CD8-positive, alpha-beta memory T cell (primary cell): ENCODE measurements around the gene SH3RF1. TPM values are rescaled to one million over a fixed set of nuclear protein-coding genes. Genes with fewer than 3 reads are reported as not detected.
"Not testable (repeated sequence)": the region's sequence is repeated elsewhere in the genome, so short reads cannot be mapped to it uniquely, and the experiment has no call there.

Source experiments
- CTCF ChIA-PET: fragments of 350-600 bp; sonication (Branson Sonifier 250); formaldehyde crosslinking; loops from one replicate; lab custom pipeline; 2021; ENCODE audit warnings: antibody characterized with exemption; lab: Charles Lee
- POLR2A ChIA-PET: fragments of 350-600 bp; sonication (Branson Sonifier 250); formaldehyde crosslinking; loops from one replicate; lab custom pipeline; 2021; ENCODE audit warnings: antibody characterized with exemption; lab: Charles Lee
- DNase-seq, 5 donors: peaks; one replicate each; pipeline versions ENCODE4 v3.0.0 to v3.0.0-alpha.2; 2020 to 2022; ENCODE audit warnings: mixed read lengths in 1 of 5
- H3K27ac ChIP-seq: one replicate; pipeline ENCODE4 v1.7.0; 2013; ENCODE audit warnings: low read depth, mild to moderate bottlenecking, low read length, moderate library complexity
- H3K27me3 ChIP-seq: 2 replicates; pipeline ENCODE4 v1.7.0; 2013; ENCODE audit warnings: low read length, mild to moderate bottlenecking; ENCODE audit not compliant: insufficient read depth, poor library complexity, severe bottlenecking
- H3K36me3 ChIP-seq: 2 replicates; pipeline ENCODE4 v1.7.0; 2013; ENCODE audit warnings: mild to moderate bottlenecking, low read length, moderate library complexity; ENCODE audit not compliant: insufficient read depth
- H3K4me1 ChIP-seq: 2 replicates; pipeline ENCODE4 v1.7.0; 2013; ENCODE audit warnings: mild to moderate bottlenecking, low read length, moderate library complexity; ENCODE audit not compliant: insufficient read depth
- H3K4me3 ChIP-seq: 2 replicates; pipeline ENCODE4 v1.7.0; 2013; ENCODE audit warnings: mild to moderate bottlenecking, low read length
- H3K9me3 ChIP-seq: 2 replicates; pipeline ENCODE4 v1.7.0; 2013; ENCODE audit warnings: mild to moderate bottlenecking, low read length
- H3K27ac Mint-ChIP-seq, 8 donors: one replicate each; pipeline ENCODE4 v1.8.0; 2020 to 2021; ENCODE audit warnings: mixed read lengths in 8 of 8, mild to moderate bottlenecking in 6 of 8, inconsistent platforms in 3 of 8, moderate library complexity in 3 of 8
- H3K27me3 Mint-ChIP-seq, 2 donors: one replicate each; pipeline ENCODE4 v1.8.0; 2020 to 2021; ENCODE audit warnings: mixed read lengths in 2 of 2, mild to moderate bottlenecking in 1 of 2, moderate library complexity in 1 of 2
- H3K36me3 Mint-ChIP-seq, 3 donors: one replicate each; pipeline ENCODE4 v1.8.0; 2020 to 2021; ENCODE audit warnings: mixed read lengths in 3 of 3, inconsistent platforms in 1 of 3, mild to moderate bottlenecking in 1 of 3
- H3K4me1 Mint-ChIP-seq, 3 donors: one replicate each; pipeline ENCODE4 v1.8.0; 2020 to 2021; ENCODE audit warnings: mixed read lengths in 3 of 3, inconsistent platforms in 1 of 3, mild to moderate bottlenecking in 1 of 3
- H3K4me3 Mint-ChIP-seq, 7 donors: one replicate each; pipeline ENCODE4 v1.8.0; 2020 to 2021; ENCODE audit warnings: mixed read lengths in 7 of 7, mild to moderate bottlenecking in 6 of 7, moderate library complexity in 4 of 7, inconsistent platforms in 2 of 7
- H3K9me3 Mint-ChIP-seq, 5 donors: one replicate each; pipeline ENCODE4 v1.8.0; 2020 to 2022; ENCODE audit warnings: mixed read lengths in 5 of 5, mild to moderate bottlenecking in 3 of 5, moderate library complexity in 2 of 5, inconsistent platforms in 1 of 5
- polyA plus RNA-seq: library from polyadenylated mRNA; unstranded; fragments of 300-500 nt; fragmentation: Illumina TruSeq; gene quantifications from one replicate; pipeline ENCODE4 v1.2.3, GENCODE V29; 2021
- total RNA-seq, 2 experiments: library from RNA; stranded (reverse); gene quantifications; one replicate each; pipeline ENCODE4 v1.2.3, GENCODE V29; 2021

Gene SH3RF1
- total and polyA plus RNA-seq, 3 experiments from 2014 or later, result 1.1 to 1.4 TPM; not detected in 1

- no peak overlapping the region for H3K27ac Mint-ChIP-seq
- H3K4me1 Mint-ChIP-seq, result no peaks in the 10 kb centered on the region
- H3K9me3 ChIP-seq, result no peaks in the 10 kb centered on the region
- ChIA-PET POLR2A (no interaction called here), CTCF (no interaction called here)
- H3K4me3 ChIP-seq, result no peak overlapping the region
- no peaks in the 10 kb centered on the region for H3K9me3 Mint-ChIP-seq
- H3K27ac ChIP-seq, result no peak overlapping the region
- no peaks in the 10 kb centered on the region for H3K4me1 ChIP-seq
- DNase-seq, result no peak
- no peaks in the 10 kb centered on the region for H3K36me3 ChIP-seq
- H3K4me3 Mint-ChIP-seq, result no peak overlapping the region
- peaks cover 4 to 13% of the 10 kb centered on the region in 2 donors for H3K27me3 Mint-ChIP-seq
- H3K27me3 ChIP-seq, result no peaks in the 10 kb centered on the region
- no peaks in the 10 kb centered on the region for H3K36me3 Mint-ChIP-seq
Measured at GRCh38 chr4:169202878-169203277, 67.9 kb downstream of the SH3RF1 start.

- H3K9me3 Mint-ChIP-seq, result no peaks in the 10 kb centered on the region
- no peaks in the 10 kb centered on the region for H3K9me3 ChIP-seq
- H3K27ac ChIP-seq, result no peak overlapping the region
- ChIA-PET POLR2A (no interaction called here), CTCF (no interaction called here)
- no peaks in the 10 kb centered on the region for H3K4me1 Mint-ChIP-seq
- H3K27me3 ChIP-seq, result no peaks in the 10 kb centered on the region
- no peak overlapping the region for H3K4me3 Mint-ChIP-seq
- H3K27ac Mint-ChIP-seq, result no peak overlapping the region
- H3K36me3 ChIP-seq, result no peaks in the 10 kb centered on the region
- no peaks in the 10 kb centered on the region for H3K4me1 ChIP-seq
- H3K27me3 Mint-ChIP-seq, result peaks cover 4 to 14% of the 10 kb centered on the region in 2 donors
- DNase-seq, result no peak
- H3K36me3 Mint-ChIP-seq, result no peaks in the 10 kb centered on the region
- H3K4me3 ChIP-seq, result no peak overlapping the region
Measured at GRCh38 chr4:169202145-169202699, 68.5 kb downstream of the SH3RF1 start.

- Mint-ChIP-seq H3K36me3 (no peaks in the 10 kb centered on the region), H3K27me3 (peaks cover 5 to 15% of the 10 kb centered on the region in 2 donors), H3K27ac (no peak overlapping the region), H3K9me3 (peaks cover 0 to 1% (median 0%) of the 10 kb centered on the region in 5 donors), H3K4me1 (no peaks in the 10 kb centered on the region), H3K4me3 (no peak overlapping the region)
- Histone ChIP-seq H3K36me3 (no peaks in the 10 kb centered on the region), H3K4me1 (no peaks in the 10 kb centered on the region), H3K4me3 (no peak overlapping the region), H3K27ac (no peak overlapping the region), H3K27me3 (no peaks in the 10 kb centered on the region), H3K9me3 (no peaks in the 10 kb centered on the region)
- ChIA-PET POLR2A (no interaction called here), CTCF (no interaction called here)
- no peak for DNase-seq
Measured at GRCh38 chr4:169201222-169202144, 69.3 kb downstream of the SH3RF1 start.

GRCh38 chr4:169200361-169201030, 70.3 kb downstream of the SH3RF1 start:
- H3K4me3 Mint-ChIP-seq, result no peak overlapping the region
- no peak for DNase-seq
- ChIA-PET CTCF (no interaction called here), POLR2A (no interaction called here)
- no peak overlapping the region for H3K4me3 ChIP-seq
- H3K9me3 Mint-ChIP-seq, result peaks cover 0 to 6% (median 3%) of the 10 kb centered on the region in 5 donors
- H3K36me3 ChIP-seq, result no peaks in the 10 kb centered on the region
- no peak overlapping the region for H3K27ac ChIP-seq
- no peaks in the 10 kb centered on the region for H3K9me3 ChIP-seq
- H3K36me3 Mint-ChIP-seq, result no peaks in the 10 kb centered on the region
- H3K27me3 Mint-ChIP-seq, result peaks cover 9 to 18% of the 10 kb centered on the region in 2 donors
- H3K27ac Mint-ChIP-seq, result no peak overlapping the region
- no peaks in the 10 kb centered on the region for H3K4me1 Mint-ChIP-seq
- H3K4me1 ChIP-seq, result no peaks in the 10 kb centered on the region
- no peaks in the 10 kb centered on the region for H3K27me3 ChIP-seq

DNA sequence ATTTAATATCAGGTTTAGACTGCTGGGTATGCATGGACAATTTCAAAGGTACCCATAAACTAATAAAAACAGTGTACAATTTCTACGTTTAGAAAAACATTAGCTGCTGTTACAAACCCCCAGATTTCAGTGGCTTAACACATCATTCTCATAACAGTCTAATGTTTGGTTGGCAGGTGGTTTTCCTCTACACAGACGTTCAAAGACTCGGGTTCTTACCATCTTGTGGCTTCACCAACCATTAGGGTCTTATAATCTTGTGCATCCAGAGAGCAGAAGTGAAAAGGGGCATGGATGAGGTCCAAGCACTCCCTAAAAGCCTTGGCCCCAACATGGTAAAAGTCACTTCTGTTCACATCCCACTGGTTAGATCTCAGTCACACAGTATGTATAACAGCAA, 71.6 kb downstream of the SH3RF1 start:
- H3K36me3 Mint-ChIP-seq, result no peaks in the 10 kb centered on the region
- Histone ChIP-seq H3K4me3 (no peak overlapping the region), H3K4me1 (no peaks in the 10 kb centered on the region), H3K27me3 (no peaks in the 10 kb centered on the region), H3K27ac (no peak overlapping the region), H3K9me3 (no peaks in the 10 kb centered on the region), H3K36me3 (no peaks in the 10 kb centered on the region)
- CTCF ChIA-PET, result no interaction called here
- POLR2A ChIA-PET, result no interaction called here
- H3K4me3 Mint-ChIP-seq, result no peak overlapping the region
- DNase-seq, result no peak
- no peak overlapping the region for H3K27ac Mint-ChIP-seq
- peaks cover 5 to 12% (median 10%) of the 10 kb centered on the region in 5 donors for H3K9me3 Mint-ChIP-seq
- peaks cover 9 to 18% of the 10 kb centered on the region in 2 donors for H3K27me3 Mint-ChIP-seq
- no peaks in the 10 kb centered on the region for H3K4me1 Mint-ChIP-seq

- Mint-ChIP-seq H3K4me3 (no peak overlapping the region), H3K36me3 (no peaks in the 10 kb centered on the region), H3K4me1 (no peaks in the 10 kb centered on the region), H3K9me3 (peaks cover 6 to 12% (median 10%) of the 10 kb centered on the region in 5 donors), H3K27ac (no peak overlapping the region), H3K27me3 (peaks cover 9 to 18% of the 10 kb centered on the region in 2 donors)
- H3K4me1 ChIP-seq, result no peaks in the 10 kb centered on the region
- H3K36me3 ChIP-seq, result no peaks in the 10 kb centered on the region
- ChIA-PET CTCF (no interaction called here), POLR2A (no interaction called here)
- no peak overlapping the region for H3K4me3 ChIP-seq
- H3K27ac ChIP-seq, result no peak overlapping the region
- no peak for DNase-seq
- H3K27me3 ChIP-seq, result no peaks in the 10 kb centered on the region
- H3K9me3 ChIP-seq, result no peaks in the 10 kb centered on the region
Measured at GRCh38 chr4:169198167-169198566, 72.6 kb downstream of the SH3RF1 start.

- DNase-seq, H3K36me3 ChIP-seq, H3K27ac ChIP-seq, POLR2A ChIA-PET, H3K36me3 Mint-ChIP-seq, H3K9me3 ChIP-seq, H3K27me3 ChIP-seq, H3K27ac Mint-ChIP-seq, H3K4me3 ChIP-seq, H3K4me1 ChIP-seq, H3K4me1 Mint-ChIP-seq, H3K4me3 Mint-ChIP-seq: not testable (repeated sequence)
- CTCF ChIA-PET, result interaction anchor here (0.6 kb wide), 1 partner anchor 99 kb away, joined by 4 read pairs; no protein-coding TSS in a partner anchor
- H3K27me3 Mint-ChIP-seq, result peaks cover 9 to 18% of the 10 kb centered on the region in 2 donors
- peaks cover 6 to 12% (median 10%) of the 10 kb centered on the region in 5 donors for H3K9me3 Mint-ChIP-seq
Measured at GRCh38 chr4:169197206-169197605, 73.5 kb downstream of the SH3RF1 start.

DNA sequence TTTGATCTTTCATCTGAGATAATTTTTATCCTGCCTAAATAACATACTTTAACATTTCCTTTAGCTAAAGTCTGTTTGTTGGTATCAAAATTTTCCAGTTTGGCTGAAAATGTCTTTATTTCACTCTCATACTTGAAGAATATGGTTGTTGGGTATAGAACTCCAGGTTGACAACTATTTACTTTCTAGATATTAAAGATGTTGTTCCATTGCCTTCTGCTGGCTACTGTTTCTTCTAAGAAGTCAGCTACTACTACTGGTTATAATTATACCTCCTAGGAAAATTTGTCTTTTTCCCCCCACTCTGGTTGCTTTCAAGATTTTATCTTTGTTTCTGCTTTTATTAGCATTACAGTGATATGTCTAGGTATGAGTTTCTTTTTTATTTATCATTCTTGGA, 75.7 kb downstream of the SH3RF1 start:
- Histone ChIP-seq H3K27ac (no peak overlapping the region), H3K27me3 (no peaks in the 10 kb centered on the region), H3K9me3 (no peaks in the 10 kb centered on the region), H3K36me3 (no peaks in the 10 kb centered on the region), H3K4me3 (no peak overlapping the region), H3K4me1 (no peaks in the 10 kb centered on the region)
- Mint-ChIP-seq H3K27ac (no peak overlapping the region), H3K4me1 (no peaks in the 10 kb centered on the region), H3K36me3 (no peaks in the 10 kb centered on the region), H3K27me3 (peaks cover 9 to 23% of the 10 kb centered on the region in 2 donors), H3K4me3 (no peak overlapping the region), H3K9me3 (peaks cover 6 to 12% (median 10%) of the 10 kb centered on the region in 5 donors)
- ChIA-PET POLR2A (no interaction called here), CTCF (no interaction called here)
- no peak for DNase-seq
